GM18508 (cell line): ENCODE data around the gene RHOB.
"Not testable (repeated sequence)": the region's sequence is repeated elsewhere in the genome, so short reads cannot be mapped to it uniquely, and the experiment has no call there.

Source experiments
- ATAC-seq: cut with Tn5 transposase; IDR thresholded peaks from one replicate; pipeline ENCODE4 v1.9.1; 2021; ENCODE audit warnings: moderate number of reproducible peaks; ENCODE audit not compliant: insufficient read depth, unreplicated experiment

Gene RHOB

DNA sequence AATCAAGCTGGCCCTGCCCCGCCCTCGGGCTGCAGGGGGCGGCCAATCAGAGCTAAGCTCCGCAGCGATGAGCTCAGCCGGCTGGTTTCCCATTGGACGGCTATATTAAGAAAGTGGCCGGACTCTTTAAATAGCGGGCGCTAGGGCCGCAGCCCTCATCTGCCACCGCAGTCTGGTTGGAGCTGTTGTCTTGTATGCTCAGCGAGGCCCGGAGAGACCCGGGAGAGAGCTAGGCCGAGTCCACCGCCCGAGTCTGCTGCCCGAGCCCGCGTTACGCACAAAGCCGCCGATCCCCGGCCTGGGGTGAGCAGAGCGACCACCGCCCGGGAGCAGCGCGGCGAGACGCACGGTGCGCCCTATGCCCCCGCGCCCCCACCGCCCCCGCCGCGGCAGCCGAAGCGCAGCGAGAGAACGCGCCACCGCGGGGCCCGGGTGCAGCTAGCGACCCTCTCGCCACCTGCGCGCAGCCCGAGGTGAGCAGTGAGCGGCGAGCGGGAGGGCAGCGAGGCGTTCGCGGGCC lies at the start of gene RHOB:
TSS of gene RHOB (plus strand) at position 158 of the 520 bp plus-strand sequence. CDS start 392 bp downstream, outside the sequence.
- ATAC-seq = peak; percentile 95

DNA sequence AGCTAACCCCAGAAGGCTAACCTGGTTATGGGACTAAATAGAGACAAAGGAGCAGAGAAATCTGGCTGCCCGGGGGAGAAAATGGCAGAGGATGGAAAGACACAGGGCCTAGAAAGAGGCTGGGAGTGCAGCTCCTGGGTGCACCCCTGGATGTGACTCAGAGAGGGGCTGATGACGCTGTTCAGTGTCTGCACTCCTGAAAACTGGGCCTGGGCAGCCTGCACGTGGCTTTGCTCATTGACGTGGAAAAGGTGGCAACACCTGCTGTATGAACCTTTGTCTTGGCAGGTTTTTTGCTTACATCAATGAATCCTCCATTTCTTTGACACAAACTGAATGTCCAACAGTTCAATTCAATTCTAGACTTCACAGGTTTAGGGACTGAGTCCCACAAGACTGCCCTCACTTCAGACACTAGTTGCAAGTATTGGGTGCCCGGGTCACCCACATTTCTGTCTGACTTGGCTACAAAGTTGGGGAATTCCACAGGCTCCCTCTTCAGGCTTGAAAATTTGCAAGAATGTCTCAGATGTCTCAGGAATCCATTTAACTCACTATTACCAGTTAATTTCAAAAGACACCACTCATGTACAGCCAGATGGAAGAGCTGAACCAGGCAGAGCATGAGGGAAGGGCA lies 48.9 kb upstream of the RHOB start:
- ATAC-seq = no peak

DNA sequence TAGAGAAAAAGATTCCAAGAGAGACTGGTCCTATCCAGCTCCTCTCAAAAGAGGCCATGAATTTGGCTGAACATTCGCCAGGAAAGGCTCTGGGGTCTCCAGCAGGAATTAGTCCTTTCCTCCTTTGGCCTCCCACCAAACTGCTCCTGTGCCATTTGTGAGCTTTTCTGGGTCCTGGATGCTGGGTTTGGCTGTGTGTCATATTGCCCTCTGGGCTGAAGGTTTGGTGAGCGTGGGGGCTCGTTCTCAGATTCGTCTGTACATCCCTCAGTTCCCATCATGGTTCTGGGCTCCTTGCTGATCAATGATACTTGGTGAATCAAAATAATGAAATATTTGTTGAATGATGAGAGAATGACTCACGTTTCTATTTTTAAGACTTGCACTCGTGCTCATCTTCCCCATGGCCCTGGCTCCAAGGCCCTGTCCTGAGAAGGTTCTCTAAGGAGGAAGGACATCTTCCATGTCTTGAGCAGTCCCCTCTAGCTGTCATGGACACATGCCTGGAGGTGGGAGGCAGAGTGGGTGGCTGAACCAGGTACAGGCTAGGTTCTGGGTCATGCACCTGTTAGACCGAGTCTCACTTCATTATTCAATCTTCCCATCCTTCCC lies 47.8 kb upstream of the RHOB start:
- ATAC-seq = no peak

DNA sequence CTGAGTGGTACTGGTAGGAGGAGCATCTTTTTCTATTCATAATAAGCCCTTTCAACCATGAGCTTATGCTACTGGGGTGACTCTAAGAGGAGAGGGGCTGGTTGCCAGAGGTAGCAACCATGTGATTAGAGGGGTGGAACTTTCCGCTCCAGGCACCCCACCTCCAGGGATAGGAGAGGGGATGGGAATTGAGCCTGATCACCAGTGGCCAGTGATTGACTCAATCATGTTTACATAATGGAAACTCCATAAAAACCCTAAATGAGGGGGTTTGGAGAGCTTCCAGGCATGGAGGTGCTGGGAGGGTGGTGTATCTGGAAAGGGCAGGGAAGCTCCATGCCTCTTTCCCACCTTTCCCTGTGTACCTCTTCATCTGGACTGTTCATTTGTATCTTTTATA lies 46.6 kb upstream of the RHOB start:
- no peak for ATAC-seq

DNA sequence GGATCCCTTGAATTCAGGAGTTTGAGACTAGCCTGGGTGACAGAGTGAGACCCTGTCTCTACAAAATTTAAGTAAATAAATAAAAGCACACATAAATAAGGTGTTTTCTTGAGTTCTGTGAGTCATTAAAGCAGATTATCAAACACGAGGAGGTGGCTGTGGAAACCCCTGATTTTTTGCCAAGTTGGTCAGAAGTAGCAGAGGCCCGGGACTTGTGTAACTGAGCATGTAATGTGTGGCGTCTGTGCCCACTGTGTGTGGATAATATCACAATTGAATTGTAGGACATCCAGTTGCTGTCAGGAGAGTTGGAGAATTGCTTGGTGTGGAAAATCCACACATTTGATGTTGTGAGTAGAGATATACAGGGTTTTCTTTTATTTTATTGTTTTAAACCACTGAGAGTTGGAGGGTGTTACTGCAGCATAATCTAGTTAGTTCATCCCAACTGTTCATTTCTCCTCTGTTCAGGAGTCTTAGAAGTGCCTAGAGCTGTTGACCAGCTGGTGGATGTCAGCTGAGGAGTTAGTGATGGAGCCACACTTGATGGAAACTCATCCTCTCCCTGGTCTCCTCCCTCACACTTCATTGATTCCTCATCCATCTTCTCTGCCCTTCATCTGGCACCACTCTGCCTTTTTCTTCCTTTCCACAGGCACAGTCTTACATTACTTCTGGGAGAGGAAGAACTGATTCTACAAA lies 45.9 kb upstream of the RHOB start:
- ATAC-seq = no peak

DNA sequence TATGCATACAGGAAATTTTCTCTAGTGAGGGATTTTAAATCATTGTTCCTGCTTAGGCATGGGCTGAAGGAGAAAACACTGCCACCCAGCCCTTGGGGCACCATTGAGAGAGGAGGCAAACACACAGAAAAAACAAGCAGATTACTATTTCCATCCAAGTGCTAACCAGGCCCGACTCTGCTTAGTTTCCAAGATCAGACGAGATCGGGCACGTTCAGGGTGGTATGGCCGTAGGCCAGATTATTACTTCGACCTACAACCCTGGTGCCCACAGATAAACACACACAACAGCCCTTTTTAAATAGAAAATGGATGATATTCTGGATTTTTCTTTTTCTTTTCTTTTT lies 45.4 kb upstream of the RHOB start:
- no peak for ATAC-seq

DNA sequence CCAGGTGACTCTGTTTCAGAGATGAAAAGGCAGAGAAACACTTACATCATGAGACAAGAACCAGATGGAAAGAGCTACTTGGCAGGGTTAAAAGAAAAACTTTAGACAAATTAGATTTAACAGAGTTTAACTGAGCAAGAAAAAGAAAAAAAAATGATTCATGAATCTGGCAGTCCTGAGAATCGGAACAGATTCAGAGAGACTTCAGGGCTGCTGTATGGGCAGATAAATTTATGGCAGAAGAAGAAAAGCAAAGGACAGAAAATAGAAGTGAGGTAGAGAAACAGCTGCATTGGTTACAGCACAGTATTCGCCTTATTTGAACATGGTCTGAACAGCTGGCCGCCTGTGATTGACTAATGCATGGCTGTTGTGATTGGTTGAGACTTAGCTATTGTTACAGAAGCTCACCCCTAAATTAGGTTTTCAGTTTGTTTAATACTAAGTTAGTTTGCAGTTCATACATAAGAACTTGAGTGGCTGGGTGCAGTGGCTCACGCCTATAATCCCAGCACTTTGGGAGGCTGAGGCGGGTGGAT lies 43.0 kb upstream of the RHOB start:
- ATAC-seq = no peak

DNA sequence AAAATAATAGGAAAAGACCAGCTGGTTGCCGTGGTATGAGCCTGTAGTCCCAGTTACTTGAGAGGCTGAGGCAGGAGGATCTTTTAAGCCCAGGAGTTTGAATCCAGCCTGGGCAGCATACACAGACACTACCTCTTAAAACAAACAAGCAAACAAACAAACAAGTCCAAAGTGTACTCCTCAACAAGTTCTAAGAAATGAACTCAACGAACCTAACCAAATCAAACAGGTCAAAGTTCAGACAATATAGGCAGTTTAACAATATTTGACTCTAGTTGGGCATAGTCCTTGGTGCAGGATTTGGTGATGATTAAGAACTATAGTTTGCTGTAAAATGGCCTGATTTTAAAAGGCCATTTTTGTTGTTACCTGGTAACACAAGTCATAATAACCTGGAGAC lies 41.9 kb upstream of the RHOB start:
- ATAC-seq = no peak

DNA sequence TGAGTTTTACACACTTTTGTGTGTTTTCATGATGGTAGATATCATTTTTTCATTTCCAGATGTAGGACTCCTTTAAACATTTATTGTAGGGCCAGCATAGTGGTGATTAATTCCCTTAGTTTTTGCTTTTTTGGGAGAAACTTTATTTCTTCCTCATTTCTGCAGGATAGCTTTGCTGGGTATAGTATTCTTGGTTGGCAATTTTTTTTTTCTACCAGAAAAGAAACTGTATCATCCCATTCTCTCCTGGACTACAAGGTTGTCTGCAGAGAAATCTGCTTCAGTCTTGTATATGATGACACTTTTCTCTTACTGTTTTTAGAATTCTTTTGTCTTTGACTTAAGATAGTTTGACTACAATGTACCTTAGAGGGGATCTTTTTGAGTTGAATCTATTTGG lies 37.8 kb upstream of the RHOB start:
- no peak for ATAC-seq

DNA sequence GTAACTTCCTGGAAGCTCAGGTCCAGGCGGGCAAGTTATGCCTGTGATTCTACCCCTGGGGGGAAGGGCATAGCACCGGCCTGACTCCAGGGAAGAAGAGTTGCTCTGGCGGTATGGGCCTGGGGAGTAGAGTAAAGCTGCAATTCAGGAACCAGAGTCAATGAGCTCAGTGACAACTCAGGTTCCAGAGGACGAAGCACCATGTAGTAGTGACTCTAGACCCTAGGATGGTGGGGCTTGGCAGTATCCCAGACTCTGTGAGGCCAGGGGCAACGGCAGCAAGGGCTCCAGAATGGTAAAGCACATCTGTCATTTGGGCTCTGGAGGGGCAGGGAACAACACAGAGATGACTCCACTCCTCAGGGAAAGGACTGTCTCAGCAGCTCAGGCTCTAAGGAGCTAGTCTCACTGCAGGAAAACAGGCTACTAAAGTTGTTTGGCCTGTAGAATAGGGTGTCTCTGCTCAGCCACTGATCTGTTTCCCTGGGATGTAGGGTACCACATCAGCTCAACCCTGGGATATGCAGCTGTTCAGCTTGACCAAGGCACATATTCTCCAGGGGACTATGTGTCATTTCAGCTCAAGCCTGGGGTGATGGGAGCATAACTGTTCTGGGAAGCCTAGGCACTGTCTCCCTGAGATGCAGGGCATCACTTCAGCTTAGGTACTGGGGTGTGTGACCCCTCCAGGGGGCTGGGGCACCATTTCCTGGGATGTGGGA lies 36.2 kb upstream of the RHOB start:
- ATAC-seq = no peak

DNA sequence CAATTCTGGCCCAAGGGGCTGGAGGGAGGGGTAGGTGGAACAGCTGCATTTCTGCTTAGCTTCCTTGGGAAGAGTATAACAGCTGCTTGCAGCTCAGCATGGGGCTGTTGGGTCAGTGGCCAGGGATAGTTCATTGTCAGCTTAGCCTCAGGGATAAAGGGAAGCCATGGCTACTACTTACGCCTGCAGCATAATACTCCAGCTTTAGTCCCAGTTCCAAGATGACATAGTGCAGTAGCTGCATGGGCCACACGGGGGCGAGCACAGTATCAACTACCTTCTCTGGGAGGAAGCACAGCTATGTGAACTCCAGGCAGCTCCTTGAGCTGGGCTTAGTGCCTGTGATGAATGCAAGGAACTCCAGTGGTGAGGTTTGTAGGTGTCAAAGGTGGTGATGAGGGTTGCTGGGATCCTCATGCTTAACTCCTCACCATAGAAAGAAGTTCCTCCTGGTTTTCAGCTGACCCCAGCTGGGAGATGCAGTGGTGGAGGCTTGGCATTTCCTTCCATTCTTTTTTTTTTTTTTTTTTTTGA lies 35.4 kb upstream of the RHOB start:
- peak; percentile 90 for ATAC-seq

DNA sequence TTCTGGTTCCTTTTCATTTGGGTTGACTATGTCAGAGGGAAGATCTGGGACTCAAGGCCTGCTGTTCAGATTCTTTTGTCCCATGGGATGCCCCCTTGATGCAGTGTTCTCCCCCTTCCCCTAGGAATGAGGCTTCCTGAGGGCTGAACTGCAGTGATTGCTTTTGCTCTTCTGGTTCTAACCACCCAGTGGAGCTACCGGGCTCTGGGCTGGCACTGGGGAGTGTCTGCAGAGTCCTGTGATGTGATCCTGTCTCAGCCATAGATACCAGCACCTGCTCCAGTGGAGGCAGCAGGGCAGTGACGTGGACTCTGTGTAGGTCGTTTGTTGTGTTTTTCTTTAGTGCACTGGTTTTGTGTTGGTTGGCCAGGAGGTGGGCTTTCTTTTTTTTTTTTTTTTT lies 32.1 kb upstream of the RHOB start:
- ATAC-seq = no peak

DNA sequence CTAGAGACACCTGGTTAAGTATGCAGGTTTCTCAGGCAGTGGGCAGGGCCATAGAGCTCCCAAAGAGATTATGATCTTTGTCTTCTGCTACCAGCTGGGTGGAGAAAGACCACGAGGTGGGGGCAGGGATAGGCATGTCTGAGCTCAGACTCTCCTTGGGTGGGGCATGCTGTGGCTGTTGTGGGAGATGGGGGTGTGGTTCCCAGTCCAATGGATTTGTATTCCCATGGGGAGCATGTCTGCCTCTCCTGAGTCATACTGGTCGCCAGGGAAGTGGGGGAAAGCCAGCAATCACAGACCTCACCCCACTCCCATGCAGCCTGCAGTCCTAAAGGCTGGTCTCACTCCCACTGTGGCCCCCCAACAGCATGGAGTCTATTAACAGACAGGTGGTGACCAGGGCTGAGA lies 31.4 kb upstream of the RHOB start:
- ATAC-seq = no peak

DNA sequence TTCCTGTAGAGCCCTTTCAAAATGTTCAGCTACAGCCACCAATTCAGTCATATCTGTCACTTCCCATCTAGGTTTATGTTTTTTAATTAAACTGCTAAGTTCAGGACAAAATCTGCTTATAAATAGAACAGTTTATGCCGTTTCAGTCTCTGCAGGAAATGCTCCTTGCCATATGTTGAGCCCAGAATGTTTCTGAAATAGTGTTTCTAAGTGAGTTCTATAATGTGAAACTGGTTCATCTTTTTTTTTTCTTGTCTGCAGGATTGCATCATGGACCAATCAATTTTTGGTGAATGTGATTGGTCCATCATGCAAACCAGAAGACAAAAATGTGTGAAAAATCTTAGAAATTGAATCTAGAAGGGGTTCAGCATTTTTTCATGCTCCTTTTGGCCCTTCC lies 30.2 kb upstream of the RHOB start:
- ATAC-seq = no peak

DNA sequence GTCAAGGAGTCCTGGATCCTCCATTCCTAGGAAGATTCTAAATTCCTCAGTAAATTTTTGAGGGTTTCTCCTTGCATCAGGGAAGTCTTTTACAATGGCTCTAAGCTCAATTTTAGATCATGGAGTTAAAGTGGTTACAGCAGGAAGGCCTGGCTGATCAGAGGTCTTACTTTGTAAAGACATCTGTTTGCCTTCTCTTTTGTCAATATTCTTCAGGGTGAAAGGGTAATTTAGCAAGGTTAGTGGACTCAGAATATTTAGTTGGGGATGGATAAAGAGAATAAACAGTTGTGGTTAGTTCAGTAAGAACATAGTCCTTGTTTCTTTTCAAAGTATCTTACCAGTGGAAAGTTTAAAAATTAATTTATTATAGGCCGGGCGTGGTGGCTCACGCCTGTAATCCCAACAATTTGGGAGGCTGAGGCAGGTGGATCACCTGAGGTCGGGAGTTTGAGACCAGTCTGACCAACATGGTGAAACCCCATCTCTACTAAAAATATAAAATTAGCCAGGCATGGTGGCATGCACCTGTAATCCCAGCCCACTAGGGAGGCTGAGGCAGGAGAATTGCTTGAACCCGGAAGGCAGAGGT lies 29.5 kb upstream of the RHOB start:
- ATAC-seq = not testable (repeated sequence)

DNA sequence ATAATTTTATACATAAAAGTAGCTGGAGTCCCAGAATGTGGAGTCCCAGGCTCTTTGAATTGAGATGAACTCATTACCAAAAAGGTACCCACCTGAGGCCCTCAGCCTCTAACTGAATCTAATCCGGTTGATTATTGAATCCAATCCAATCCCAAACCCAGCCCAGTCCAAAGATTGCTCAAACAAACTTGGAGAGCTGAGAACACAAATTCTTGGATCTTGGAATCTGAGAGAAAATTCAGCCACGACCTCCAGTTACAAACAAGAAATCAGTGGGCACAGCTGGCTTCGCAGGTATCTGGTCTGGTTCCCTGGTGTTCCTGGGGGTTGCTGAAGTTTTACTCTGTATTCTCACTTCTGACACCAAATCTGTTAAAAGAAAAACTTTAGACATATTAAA lies 28.4 kb upstream of the RHOB start:
- ATAC-seq = no peak

DNA sequence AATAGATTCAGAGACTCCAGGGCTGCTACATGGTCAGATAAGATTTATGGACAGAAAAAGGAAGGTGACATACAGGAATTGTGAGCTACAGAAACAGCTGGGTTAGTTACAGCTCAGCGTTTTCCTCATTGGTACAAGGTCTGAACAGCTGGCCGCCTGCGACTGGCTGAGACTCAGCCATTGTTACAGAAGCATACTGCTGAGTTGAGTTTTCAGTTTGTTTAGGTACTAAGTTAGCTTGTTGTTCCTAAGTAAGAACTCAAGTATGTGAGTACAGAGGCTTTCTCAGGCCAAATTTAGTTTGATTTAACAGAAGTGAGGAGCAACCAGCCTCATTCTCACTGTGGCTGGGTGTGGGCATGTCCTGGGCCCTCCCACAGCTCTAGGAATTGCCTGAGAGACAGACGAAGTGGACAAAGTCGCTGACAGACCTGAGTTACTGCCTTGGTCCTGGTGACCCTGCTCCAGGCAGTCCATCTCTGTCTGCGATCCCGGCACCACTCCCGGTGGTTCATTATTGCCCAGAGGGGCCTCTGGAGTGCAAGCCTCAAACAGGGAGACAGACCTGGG lies 27.8 kb upstream of the RHOB start:
- no peak for ATAC-seq

DNA sequence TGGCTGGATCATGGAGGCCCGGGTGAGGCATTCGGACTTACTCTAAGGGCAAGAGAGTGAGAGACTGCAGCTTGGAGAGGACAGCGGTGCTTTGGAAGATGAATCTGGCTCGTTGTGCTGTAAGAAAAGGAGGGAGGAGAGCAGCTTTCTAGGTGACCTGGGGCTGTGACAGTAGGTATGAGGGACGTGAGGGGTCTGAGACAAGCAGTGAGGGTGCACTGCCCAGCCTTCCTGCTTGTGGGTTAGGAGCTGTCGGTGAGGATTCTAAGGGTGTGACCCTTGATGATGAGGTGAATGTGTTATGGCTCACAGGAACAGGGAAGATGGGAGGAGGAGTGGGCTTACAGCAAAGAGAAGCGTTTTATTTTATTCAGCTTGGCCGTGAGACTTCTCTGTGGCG lies 27.1 kb upstream of the RHOB start:
- ATAC-seq = no peak

DNA sequence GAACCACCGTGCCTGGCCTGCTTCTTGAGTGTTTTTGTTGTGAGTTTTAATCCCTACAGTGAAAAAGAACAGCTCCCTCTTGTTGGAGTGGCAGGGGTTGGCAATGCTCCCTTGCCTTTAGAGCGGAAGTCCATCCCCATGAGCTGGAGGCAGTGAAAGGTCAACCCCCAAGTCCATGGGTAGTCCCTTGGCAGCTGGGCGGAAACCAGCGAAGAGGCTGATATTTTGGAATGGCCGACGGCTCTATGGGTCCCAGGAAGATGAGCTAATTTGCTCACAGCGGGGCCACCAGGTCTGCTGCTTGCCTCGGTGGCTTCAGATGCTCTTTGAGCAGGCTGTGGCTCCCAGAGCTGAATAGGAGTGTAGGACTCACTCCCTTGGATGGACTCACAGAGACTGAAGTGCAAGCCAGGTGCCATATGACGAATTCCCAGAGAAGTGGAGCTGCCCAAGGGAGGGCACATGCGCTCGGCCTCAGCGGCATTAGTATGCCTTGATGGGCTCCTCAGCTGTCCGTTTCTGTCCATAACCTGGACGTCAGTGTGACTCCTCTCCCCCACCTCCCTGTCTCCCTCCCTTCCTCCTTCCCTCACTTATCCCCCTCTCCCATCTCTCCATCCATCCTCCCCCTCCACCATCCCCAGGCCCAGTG lies 25.4 kb upstream of the RHOB start:
- ATAC-seq = no peak
